Measurements from ENCODE around the gene UBE2C.
A peak's percentile ranks its signal among the peaks of the same experiment; 100 is the strongest.
"Not testable (repeated sequence)": the region's sequence is repeated elsewhere in the genome, so short reads cannot be mapped to it uniquely, and the experiment has no call there.

Gene UBE2C

DNA sequence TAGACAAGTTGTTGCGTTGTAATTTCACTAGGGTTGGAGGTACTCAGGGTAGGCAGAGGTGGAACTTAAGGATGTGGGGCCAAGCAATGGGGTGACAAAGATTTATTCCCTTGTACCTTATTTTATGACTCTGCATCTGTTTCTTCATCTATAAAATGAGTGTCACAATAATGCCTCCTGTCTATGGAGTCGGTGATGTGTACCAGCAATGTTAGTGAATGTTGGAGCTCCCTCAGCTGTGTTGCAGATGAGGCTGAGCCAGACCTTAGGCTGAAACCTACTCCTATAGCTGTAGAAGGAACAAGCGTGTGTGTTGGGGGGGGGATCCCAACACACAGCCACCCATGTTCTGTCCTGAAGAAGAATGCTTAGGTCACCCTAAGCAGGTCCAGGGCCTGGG is 4.5 kb downstream of the UBE2C start:
- no peak overlapping the region for H3K27ac Mint-ChIP-seq
- H3K27me3 Mint-ChIP-seq: peaks cover 7% of the 10 kb centered on the region
- CTCF ChIA-PET: interaction anchor here (0.8 to 0.9 kb wide), 2 partner anchors 18 to 153 kb away, joined by 3 to 4 read pairs; no protein-coding TSS in a partner anchor

GRCh38 chr20:45817376-45818194 is 5.1 kb downstream of the UBE2C start:
- CTCF ChIA-PET: interaction anchor here (0.8 to 0.9 kb wide), 2 partner anchors 18 to 153 kb away, joined by 3 to 4 read pairs; no protein-coding TSS in a partner anchor
- Mint-ChIP-seq H3K27me3 (peaks cover 14% of the 10 kb centered on the region), H3K9me3 (no peaks in the 10 kb centered on the region), H3K4me3 (no peak overlapping the region), H3K4me1 (peaks cover 31% of the 10 kb centered on the region), H3K27ac (no peak overlapping the region), H3K36me3 (peaks cover 32% of the 10 kb centered on the region)
- DNase-seq: no peak

More for the DNA sequence above, 4.5 kb downstream of the UBE2C start:
- no peak for DNase-seq
- Mint-ChIP-seq H3K9me3 (no peaks in the 10 kb centered on the region), H3K36me3 (peaks cover 37% of the 10 kb centered on the region), H3K4me1 (peaks cover 34% of the 10 kb centered on the region), H3K4me3 (no peak overlapping the region)

DNA sequence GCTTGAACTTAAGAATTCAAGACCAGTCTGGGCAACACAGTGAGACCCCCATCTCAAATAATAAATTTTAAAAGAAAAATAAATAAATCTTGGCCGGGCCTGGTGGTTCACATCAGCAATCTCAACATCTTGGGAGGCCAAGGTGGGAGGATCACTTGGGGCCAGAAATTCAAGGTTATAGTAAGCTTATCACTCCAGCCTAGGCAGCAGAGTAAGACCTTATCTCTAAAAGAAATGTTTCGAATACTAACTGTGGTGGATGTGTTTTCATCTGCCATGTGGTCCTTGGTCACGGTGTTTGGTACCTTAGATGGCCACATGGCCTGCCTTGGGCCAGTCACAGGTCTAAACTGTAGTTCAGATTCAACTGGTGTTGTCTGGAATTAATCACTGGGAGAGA is 5.8 kb downstream of the UBE2C start:
- peaks cover 28% of the 10 kb centered on the region for H3K4me1 Mint-ChIP-seq
- DNase-seq: no peak
- H3K27me3 Mint-ChIP-seq: peaks cover 20% of the 10 kb centered on the region
- CTCF ChIA-PET: interaction anchor here (0.7 kb wide), 1 partner anchor 24 kb away, joined by 3 read pairs; no protein-coding TSS in a partner anchor
- no peak overlapping the region for H3K4me3 Mint-ChIP-seq
- no peaks in the 10 kb centered on the region for H3K9me3 Mint-ChIP-seq
- H3K27ac Mint-ChIP-seq: no peak overlapping the region
- peaks cover 26% of the 10 kb centered on the region for H3K36me3 Mint-ChIP-seq

DNA sequence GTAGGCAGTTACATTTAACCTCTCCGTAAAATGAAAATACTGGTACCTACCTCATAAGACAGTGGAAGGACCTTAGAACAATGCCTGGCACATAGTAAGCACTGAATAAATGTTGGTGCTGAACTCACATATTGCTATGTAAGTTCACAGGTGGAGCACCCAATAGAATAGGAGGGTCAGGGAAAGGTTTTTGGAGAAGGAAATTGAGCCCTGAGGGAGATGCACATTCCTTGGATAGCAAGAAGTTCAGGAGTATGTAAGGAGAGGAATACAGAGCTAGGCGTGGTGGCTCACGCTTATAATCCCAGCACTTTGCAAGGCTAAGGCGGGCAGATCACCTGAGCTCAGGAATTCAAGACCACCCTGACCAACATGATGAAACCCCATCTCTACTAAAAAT is 7.0 kb downstream of the UBE2C start:
- H3K4me3 Mint-ChIP-seq: no peak overlapping the region
- H3K27me3 Mint-ChIP-seq: peaks cover 33% of the 10 kb centered on the region
- H3K27ac Mint-ChIP-seq: no peak overlapping the region
- peaks cover 29% of the 10 kb centered on the region for H3K4me1 Mint-ChIP-seq
- CTCF ChIA-PET: no interaction called here
- DNase-seq: no peak
- peaks cover 20% of the 10 kb centered on the region for H3K36me3 Mint-ChIP-seq
- H3K9me3 Mint-ChIP-seq: no peaks in the 10 kb centered on the region

DNA sequence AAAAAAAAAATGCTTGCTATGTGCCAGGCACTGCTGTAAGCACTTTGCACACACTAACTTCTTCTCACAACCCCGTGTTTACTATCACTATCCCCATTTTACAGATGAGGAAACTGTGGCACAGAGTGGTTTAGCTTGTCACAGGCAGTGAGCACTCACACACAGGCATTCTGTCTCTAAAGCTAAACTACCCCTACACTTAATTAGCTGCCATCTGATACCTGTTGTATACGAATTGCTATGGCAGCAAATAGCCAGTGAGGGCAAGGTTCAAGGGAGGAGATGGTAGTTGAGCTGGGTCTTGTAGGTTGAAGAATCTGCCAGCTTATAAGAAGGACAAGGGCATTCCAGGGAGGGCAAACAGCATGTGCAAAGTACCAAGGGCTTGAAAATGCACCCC is 9.5 kb downstream of the UBE2C start:
- CTCF ChIA-PET: interaction anchor here (0.9 to 3.6 kb wide), 2 partner anchors 112 to 148 kb away, joined by 3 to 20 read pairs; no protein-coding TSS in a partner anchor
- peaks cover 21% of the 10 kb centered on the region for H3K4me1 Mint-ChIP-seq
- H3K4me3 Mint-ChIP-seq: no peak overlapping the region
- H3K36me3 Mint-ChIP-seq: peaks cover 5% of the 10 kb centered on the region
- no peak for DNase-seq
- H3K9me3 Mint-ChIP-seq: no peaks in the 10 kb centered on the region
- H3K27ac Mint-ChIP-seq: no peak overlapping the region
- peaks cover 48% of the 10 kb centered on the region for H3K27me3 Mint-ChIP-seq

DNA sequence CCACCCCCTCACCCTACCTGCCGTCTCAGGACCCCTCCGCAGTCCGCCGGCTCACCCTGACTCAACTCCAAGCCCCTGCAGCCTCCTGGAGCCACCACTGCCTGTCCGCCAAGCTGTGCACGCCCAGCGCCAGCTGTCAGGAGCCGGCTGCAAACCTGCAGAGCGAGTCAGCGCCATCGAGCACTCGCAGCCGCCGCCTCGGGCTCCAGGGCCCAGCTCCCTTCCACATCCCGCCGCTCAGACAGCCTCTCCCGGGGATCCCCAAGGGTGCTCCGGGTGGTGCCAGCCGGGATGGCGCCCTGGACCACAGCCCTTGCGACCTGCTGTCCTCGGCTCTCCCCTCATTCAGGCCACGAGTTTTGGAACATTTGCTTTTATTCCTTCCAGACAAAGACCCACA is 10.4 kb downstream of the UBE2C start:
- Mint-ChIP-seq H3K9me3 (no peaks in the 10 kb centered on the region), H3K4me1 (peaks cover 18% of the 10 kb centered on the region), H3K27ac (no peak overlapping the region), H3K27me3 (peaks cover 56% of the 10 kb centered on the region), H3K4me3 (no peak overlapping the region), H3K36me3 (peaks cover 1% of the 10 kb centered on the region)
- CTCF ChIA-PET: interaction anchor here (0.9 to 3.6 kb wide), 2 partner anchors 111 to 147 kb away, joined by 3 to 20 read pairs; no protein-coding TSS in a partner anchor
- peak; percentile 32 for DNase-seq

- DNase-seq: peak; percentile 72
- Mint-ChIP-seq H3K36me3 (peaks cover 1% of the 10 kb centered on the region), H3K9me3 (no peaks in the 10 kb centered on the region), H3K27me3 (peaks cover 64% of the 10 kb centered on the region), H3K4me3 (peak overlapping the region; percentile 34), H3K27ac (no peak overlapping the region), H3K4me1 (peaks cover 18% of the 10 kb centered on the region)
- CTCF ChIA-PET: interaction anchor here (0.6 to 3.6 kb wide), 15 partner anchors 9 to 164 kb away, joined by 3 to 20 read pairs (median 4); partner anchors contain the start of genes SNX21 and ZNF335
Measured at GRCh38 chr20:45823949-45824835, 11.7 kb downstream of the UBE2C start.

DNA sequence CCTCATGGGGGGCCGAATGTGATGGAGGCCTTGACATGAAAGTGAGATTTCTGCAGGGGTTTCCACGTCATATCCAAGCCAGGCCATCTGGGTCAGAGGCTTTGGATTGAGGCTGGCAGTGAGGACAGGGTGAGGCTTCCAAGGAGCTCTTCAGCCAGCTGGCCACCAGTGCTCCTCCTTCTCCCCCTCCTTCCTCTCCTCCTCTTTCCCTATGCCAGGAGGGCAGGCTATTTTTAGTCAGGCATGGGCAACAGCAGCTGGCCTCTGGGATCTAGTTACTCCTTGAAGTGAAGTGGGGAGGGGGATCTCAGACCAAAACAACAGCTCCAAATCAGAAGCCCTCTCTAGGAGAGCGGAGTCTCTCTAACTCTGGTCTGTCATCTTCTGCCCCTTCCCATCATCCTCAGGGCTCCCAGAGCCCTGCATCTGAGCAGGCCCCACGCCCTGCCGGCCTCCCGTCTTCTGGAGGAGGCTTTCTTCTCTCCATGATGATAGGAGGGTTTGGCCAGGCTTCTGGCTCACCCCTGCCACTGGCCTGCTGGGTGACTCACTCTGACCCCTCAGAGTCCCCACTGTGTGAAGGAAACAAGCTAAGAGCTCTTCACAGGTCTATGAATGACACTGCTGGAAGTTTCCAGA is 14.1 kb downstream of the UBE2C start:
- peaks cover 1% of the 10 kb centered on the region for H3K36me3 Mint-ChIP-seq
- H3K4me3 Mint-ChIP-seq: no peak overlapping the region
- no peak for DNase-seq
- CTCF ChIA-PET: interaction anchor here (0.6 to 0.9 kb wide), 3 partner anchors 15 to 139 kb away, joined by 3 read pairs; no protein-coding TSS in a partner anchor
- H3K4me1 Mint-ChIP-seq: peaks cover 18% of the 10 kb centered on the region
- no peak overlapping the region for H3K27ac Mint-ChIP-seq
- no peaks in the 10 kb centered on the region for H3K9me3 Mint-ChIP-seq
- H3K27me3 Mint-ChIP-seq: peaks cover 70% of the 10 kb centered on the region

DNA sequence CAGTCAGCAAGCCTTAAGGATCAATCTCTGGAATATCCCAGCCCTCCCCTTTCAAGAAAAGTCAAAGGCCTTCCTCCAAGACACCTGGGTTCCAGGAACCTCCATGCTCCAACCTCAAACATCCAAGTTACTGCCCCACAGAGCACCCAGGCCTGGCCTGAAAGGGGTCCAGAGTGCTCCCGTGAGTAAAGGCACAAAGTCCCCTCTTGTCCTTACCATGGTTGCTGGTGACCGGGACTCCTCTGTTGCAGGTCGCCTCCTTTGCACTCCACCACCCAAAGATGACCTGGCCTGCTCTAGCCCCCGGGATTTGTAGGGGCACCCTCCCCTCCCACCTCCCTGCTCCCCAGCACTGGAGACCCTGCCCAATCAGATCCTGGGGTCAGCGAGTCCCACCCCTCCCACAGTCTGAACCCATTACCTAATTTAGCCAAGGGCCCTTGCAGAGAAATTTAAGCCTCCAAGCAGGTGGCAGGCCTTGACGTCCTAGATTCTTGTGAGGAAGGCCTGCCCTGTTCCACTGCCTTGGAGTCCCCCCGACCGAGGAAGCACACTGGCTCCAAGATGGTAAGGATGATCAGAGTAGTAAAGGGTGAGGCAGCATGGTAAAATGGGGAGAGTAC is 14.7 kb downstream of the UBE2C start, which contains the start of gene TNNC2:
Gene TNNC2, minus strand, starts transcription at position 283 of the 623 bp plus-strand sequence. Its CDS starts 64 bp downstream, at position 219.
- CTCF ChIA-PET: no interaction called here
- H3K9me3 Mint-ChIP-seq: no peaks in the 10 kb centered on the region
- DNase-seq: no peak
- peaks cover 18% of the 10 kb centered on the region for H3K4me1 Mint-ChIP-seq
- H3K36me3 Mint-ChIP-seq: peaks cover 1% of the 10 kb centered on the region
- H3K27me3 Mint-ChIP-seq: peaks cover 64% of the 10 kb centered on the region
- H3K4me3 Mint-ChIP-seq: no peak within 1 kb of the TSS
- no peak within 1 kb of the TSS for H3K27ac Mint-ChIP-seq

DNA sequence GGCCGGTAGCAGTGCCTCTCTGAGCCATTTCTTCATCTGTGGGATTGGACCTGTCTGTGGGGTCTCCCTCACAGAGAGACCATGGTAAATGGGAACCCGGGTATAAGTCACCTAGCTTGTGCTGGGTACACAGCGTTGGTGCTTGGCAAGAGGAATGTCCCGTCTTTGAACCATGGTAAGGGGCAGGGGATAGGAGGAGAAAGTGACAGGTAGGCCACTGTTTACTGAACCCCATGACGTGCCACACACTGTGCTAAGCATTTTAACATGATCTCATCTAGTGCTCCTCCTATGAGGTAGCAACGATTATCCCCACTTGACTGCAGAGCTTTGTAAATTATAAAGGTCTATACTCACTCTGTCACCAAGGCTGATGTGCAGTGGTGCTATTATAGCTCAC is 15.3 kb downstream of the UBE2C start:
- CTCF ChIA-PET: no interaction called here
- peaks cover 1% of the 10 kb centered on the region for H3K36me3 Mint-ChIP-seq
- DNase-seq: no peak
- peaks cover 16% of the 10 kb centered on the region for H3K4me1 Mint-ChIP-seq
- no peak overlapping the region for H3K4me3 Mint-ChIP-seq
- H3K27ac Mint-ChIP-seq: no peak overlapping the region
- H3K9me3 Mint-ChIP-seq: no peaks in the 10 kb centered on the region
- H3K27me3 Mint-ChIP-seq: peaks cover 61% of the 10 kb centered on the region

DNA sequence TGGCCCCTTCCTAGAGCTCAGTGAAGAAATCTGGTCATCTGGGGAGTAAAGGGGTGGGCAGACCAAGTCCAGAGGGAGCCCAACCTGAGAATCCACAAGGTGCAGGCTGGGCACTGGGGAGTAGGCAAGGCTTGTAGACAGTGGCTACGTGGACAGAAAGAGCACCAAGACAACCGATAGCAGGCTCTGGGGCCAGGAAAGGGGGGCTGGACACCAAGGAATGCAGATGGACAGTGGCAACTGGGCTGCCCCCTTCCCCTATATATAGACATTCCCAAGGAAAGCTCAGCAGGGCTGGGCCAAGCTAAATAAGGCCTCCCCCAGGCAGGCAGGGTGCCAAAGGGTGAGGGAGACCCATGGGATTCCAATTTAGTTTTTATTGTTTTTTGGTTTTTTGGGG is 16.1 kb downstream of the UBE2C start:
- Mint-ChIP-seq H3K36me3 (peaks cover 1% of the 10 kb centered on the region), H3K27me3 (peaks cover 61% of the 10 kb centered on the region), H3K4me3 (no peak overlapping the region), H3K9me3 (no peaks in the 10 kb centered on the region), H3K27ac (no peak overlapping the region), H3K4me1 (peaks cover 19% of the 10 kb centered on the region)
- DNase-seq: no peak
- CTCF ChIA-PET: no interaction called here

GRCh38 chr20:45829673-45830106 is 17.2 kb downstream of the UBE2C start:
- H3K9me3 Mint-ChIP-seq, H3K4me3 Mint-ChIP-seq, DNase-seq, H3K27ac Mint-ChIP-seq, CTCF ChIA-PET, H3K36me3 Mint-ChIP-seq: not testable (repeated sequence)
- Mint-ChIP-seq H3K4me1 (peaks cover 15% of the 10 kb centered on the region), H3K27me3 (peaks cover 51% of the 10 kb centered on the region)

- Mint-ChIP-seq H3K36me3 (no peaks in the 10 kb centered on the region), H3K4me1 (peaks cover 17% of the 10 kb centered on the region), H3K9me3 (no peaks in the 10 kb centered on the region), H3K4me3 (peak overlapping the region; percentile 77), H3K27me3 (peaks cover 33% of the 10 kb centered on the region), H3K27ac (no peak overlapping the region)
- no peak for DNase-seq
- CTCF ChIA-PET: interaction anchor here (0.7 to 1.8 kb wide), 3 partner anchors 8 to 134 kb away, joined by 3 to 9 read pairs (median 3); partner anchors contain the start of gene SPATA25
Measured at GRCh38 chr20:45832619-45833018, 20.2 kb downstream of the UBE2C start.

All from activated naive CD4-positive, alpha-beta T cell treated with anti-CD3 and anti-CD28 coated beads, Interleukin-2, amount 10 ng/mL, durations not matched to agents 7 days and 5 days (primary cell).